GM12878 (cell line): ENCODE data around the gene GPM6B.

Source experiments
- BCL3 ChIP-seq: IDR thresholded peaks from 2 replicates; pipeline ENCODE4 v1.6.1; 2011; ENCODE audit warnings: borderline replicate concordance, low read depth, mild to moderate bottlenecking, moderate library complexity, low read length; ENCODE audit not compliant: insufficient read depth, poor library complexity, severe bottlenecking
- CTCF ChIP-seq, 3 experiments: IDR thresholded peaks in 2 of 3; conservative IDR thresholded peaks in 1 of 3; 2 replicates each; pipeline ENCODE4 v1.5.1; 2011; ENCODE audit warnings: low read depth in 3 of 3, low read length in 3 of 3, mild to moderate bottlenecking in 3 of 3, control low read depth in 2 of 3, moderate library complexity in 2 of 3, inconsistent platforms in 1 of 3, mixed read lengths in 1 of 3; ENCODE audit not compliant: control insufficient read depth in 2 of 3, insufficient read depth in 1 of 3; ENCODE audit errors: extremely low read depth in 1 of 3
- E2F8 ChIP-seq: fragments of 450-650 bp; IDR thresholded peaks from 2 replicates; pipeline ENCODE4 v1.6.1; 2018; ENCODE audit warnings: mild to moderate bottlenecking, low read depth, moderate library complexity; ENCODE audit not compliant: partially characterized antibody
- ELK1 ChIP-seq: IDR thresholded peaks from 2 replicates; pipeline ENCODE4 v1.6.1; 2012; ENCODE audit warnings: low read depth, low read length, improper control_type of control experiment
- EZH2 ChIP-seq: IDR thresholded peaks from 2 replicates; pipeline ENCODE4 v1.6.1; 2012; ENCODE audit warnings: low read depth, mild to moderate bottlenecking, control low read depth, inconsistent platforms, low read length, borderline replicate concordance; ENCODE audit not compliant: control insufficient read depth
- NR2F1 ChIP-seq: fragments of 450-650 bp; conservative IDR thresholded peaks from 2 replicates; pipeline ENCODE4 v1.6.1; 2017; ENCODE audit warnings: mild to moderate bottlenecking
- PAX8 ChIP-seq: fragments of 450-650 bp; IDR thresholded peaks from 2 replicates; pipeline ENCODE4 v1.6.1; 2017; ENCODE audit warnings: mild to moderate bottlenecking, moderate library complexity
- POLR2AphosphoS5 ChIP-seq: IDR thresholded peaks from 2 replicates; pipeline ENCODE4 v1.6.1; 2011; ENCODE audit warnings: mild to moderate bottlenecking, low read length, inconsistent platforms
- SP1 ChIP-seq: IDR thresholded peaks from one replicate; pipeline ENCODE4 v1.6.1; 2011; ENCODE audit warnings: low read depth, low read length
- ZNF207 ChIP-seq: fragments of 450-650 bp; IDR thresholded peaks from 2 replicates; pipeline ENCODE4 v1.6.1; 2014; ENCODE audit warnings: antibody characterized with exemption, mild to moderate bottlenecking, borderline replicate concordance
- ZZZ3 ChIP-seq: IDR thresholded peaks from 2 replicates; pipeline ENCODE4 v1.6.1; 2011; ENCODE audit warnings: low read depth; ENCODE audit not compliant: control insufficient read depth, insufficient read length

GRCh38 chrX:13794417-13794816 is 22.5 kb downstream of the GPM6B start:
- TF ChIP-seq E2F8, result no peak
- TF ChIP-seq EZH2, result no peak
- TF ChIP-seq CTCF (IDR thresholded peaks at IDR 0.05 in 2 of 3, conservative IDR thresholded peaks at IDR 0.05 in 1 of 3; ENCODE audit: control insufficient read depth in 2 of 3, extremely low read depth in 1 of 3, insufficient read depth in 1 of 3, low read depth in 3 of 3, low read length in 3 of 3), result no peak
- no peak for TF ChIP-seq SP1
- TF ChIP-seq ZNF207, result no peak
- no peak for TF ChIP-seq ZZZ3
- TF ChIP-seq ELK1, result no peak
- no peak for TF ChIP-seq POLR2AphosphoS5
- TF ChIP-seq BCL3, result no peak
- no peak for TF ChIP-seq NR2F1
- no peak for TF ChIP-seq PAX8
